Measurements from ENCODE around the gene CMA1.

CMA1 gene

DNA sequence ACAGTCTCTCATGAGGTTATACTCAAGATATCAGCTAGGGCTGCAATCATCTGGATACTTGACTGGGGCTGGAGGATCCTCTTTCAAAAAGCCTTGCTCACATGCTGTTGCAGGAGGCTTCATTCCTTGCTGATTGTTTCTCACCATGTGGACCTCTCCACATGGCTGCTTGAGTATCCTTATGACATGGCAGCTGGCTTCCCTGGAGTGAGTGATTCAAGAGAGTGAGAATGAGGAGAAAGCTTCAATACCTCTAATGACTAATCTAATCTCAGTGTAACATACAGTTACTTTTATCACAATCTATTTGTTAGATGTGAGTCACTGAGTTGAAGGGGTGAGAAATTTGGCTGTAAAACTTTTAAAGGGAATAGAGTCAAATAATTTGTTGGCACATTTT lies 51.1 kb downstream of the CMA1 start:
- ATAC-seq: no peak
- TF ChIP-seq ZFP3 (CRISPR knock-in tag; IDR thresholded peaks at IDR 0.05) (no peak), SNAI2 (CRISPR knock-in tag; IDR thresholded peaks at IDR 0.05) (no peak), TCF4 (CRISPR knock-in tag; IDR thresholded peaks at IDR 0.05; ENCODE audit: borderline replicate concordance) (no peak), TOX (CRISPR knock-in tag; IDR thresholded peaks at IDR 0.05; ENCODE audit: borderline replicate concordance) (no peak), GLIS3 (CRISPR knock-in tag; IDR thresholded peaks at IDR 0.05) (no peak), POU6F1 (CRISPR knock-in tag; IDR thresholded peaks at IDR 0.05; ENCODE audit: borderline replicate concordance, low read depth) (no peak), CREB5 (CRISPR knock-in tag; IDR thresholded peaks at IDR 0.05; ENCODE audit: low read depth) (no peak), ESRRG (CRISPR knock-in tag; IDR thresholded peaks at IDR 0.05) (no peak), ZNF8 (CRISPR knock-in tag; IDR thresholded peaks at IDR 0.05) (no peak), ZFP30 (CRISPR knock-in tag; IDR thresholded peaks at IDR 0.05) (no peak), ISL1 (CRISPR knock-in tag; IDR thresholded peaks at IDR 0.05) (no peak), ZNF70 (CRISPR knock-in tag; IDR thresholded peaks at IDR 0.05) (no peak), CSDC2 (CRISPR knock-in tag; IDR thresholded peaks at IDR 0.05) (no peak)
- TF ChIP-seq, protein P1, sequence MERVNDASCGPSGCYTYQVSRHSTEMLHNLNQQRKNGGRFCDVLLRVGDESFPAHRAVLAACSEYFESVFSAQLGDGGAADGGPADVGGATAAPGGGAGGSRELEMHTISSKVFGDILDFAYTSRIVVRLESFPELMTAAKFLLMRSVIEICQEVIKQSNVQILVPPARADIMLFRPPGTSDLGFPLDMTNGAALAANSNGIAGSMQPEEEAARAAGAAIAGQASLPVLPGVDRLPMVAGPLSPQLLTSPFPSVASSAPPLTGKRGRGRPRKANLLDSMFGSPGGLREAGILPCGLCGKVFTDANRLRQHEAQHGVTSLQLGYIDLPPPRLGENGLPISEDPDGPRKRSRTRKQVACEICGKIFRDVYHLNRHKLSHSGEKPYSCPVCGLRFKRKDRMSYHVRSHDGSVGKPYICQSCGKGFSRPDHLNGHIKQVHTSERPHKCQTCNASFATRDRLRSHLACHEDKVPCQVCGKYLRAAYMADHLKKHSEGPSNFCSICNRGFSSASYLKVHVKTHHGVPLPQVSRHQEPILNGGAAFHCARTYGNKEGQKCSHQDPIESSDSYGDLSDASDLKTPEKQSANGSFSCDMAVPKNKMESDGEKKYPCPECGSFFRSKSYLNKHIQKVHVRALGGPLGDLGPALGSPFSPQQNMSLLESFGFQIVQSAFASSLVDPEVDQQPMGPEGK (CRISPR knock-in tag; IDR thresholded peaks at IDR 0.05; ENCODE audit: borderline replicate concordance): no peak
